Measurements from ENCODE around the gene LMCD1.
"Not testable (repeated sequence)": the region's sequence is repeated elsewhere in the genome, so short reads cannot be mapped to it uniquely, and the experiment has no call there.

The LMCD1 gene

GRCh38 chr3:8558645-8559044 is 57.0 kb downstream of the LMCD1 start:
- no peak for DNase-seq

- no peak for DNase-seq
Observed at GRCh38 chr3:8559351-8559750, 57.7 kb downstream of the LMCD1 start.

GRCh38 chr3:8560366-8561007 is 58.9 kb downstream of the LMCD1 start:
- no peak for DNase-seq

GRCh38 chr3:8561370-8561769 is 59.7 kb downstream of the LMCD1 start:
- no peak for DNase-seq

- no peak for DNase-seq
Observed at GRCh38 chr3:8562081-8562595, 60.5 kb downstream of the LMCD1 start.

- DNase-seq = no peak
Observed at GRCh38 chr3:8563146-8563545, 61.5 kb downstream of the LMCD1 start.

GRCh38 chr3:8563597-8563996 is 62.0 kb downstream of the LMCD1 start:
- DNase-seq = no peak

- DNase-seq = no peak
Observed at GRCh38 chr3:8565376-8565775, 63.8 kb downstream of the LMCD1 start.

GRCh38 chr3:8567784-8568575 is 66.4 kb downstream of the LMCD1 start:
- no peak for DNase-seq

- DNase-seq = no peak
Observed at GRCh38 chr3:8571256-8571655, 69.6 kb downstream of the LMCD1 start.

GRCh38 chr3:8573342-8573926 is 71.8 kb downstream of the LMCD1 start:
- no peak for DNase-seq

GRCh38 chr3:8574040-8574669 is 72.5 kb downstream of the LMCD1 start:
- no peak for DNase-seq

GRCh38 chr3:8574670-8575322 is 73.2 kb downstream of the LMCD1 start:
- no peak for DNase-seq

GRCh38 chr3:8575364-8576104 is 73.9 kb downstream of the LMCD1 start:
- DNase-seq = no peak

- no peak for DNase-seq
Observed at GRCh38 chr3:8576436-8576835, 74.8 kb downstream of the LMCD1 start.

- DNase-seq = no peak
Observed at GRCh38 chr3:8576841-8577571, 75.4 kb downstream of the LMCD1 start.

- DNase-seq = no peak
Observed at GRCh38 chr3:8578282-8578681, 76.7 kb downstream of the LMCD1 start.

GRCh38 chr3:8579096-8579495 is 77.5 kb downstream of the LMCD1 start:
- no peak for DNase-seq

- DNase-seq = no peak
Observed at GRCh38 chr3:8579943-8580342, 78.3 kb downstream of the LMCD1 start.

GRCh38 chr3:8580434-8580833 is 78.8 kb downstream of the LMCD1 start:
- not testable (repeated sequence) for DNase-seq
